SH-SY5Y (cell line): ENCODE data around the gene TNIK.

Experiments
- GATA2 ChIP-seq: IDR thresholded peaks from 2 replicates; pipeline ENCODE4 v1.6.1; 2011; ENCODE audit warnings: mild to moderate bottlenecking, low read depth, low read length
- GATA3 ChIP-seq: IDR thresholded peaks from 2 replicates; pipeline ENCODE4 v1.6.1; 2011; ENCODE audit warnings: low read depth, mild to moderate bottlenecking, low read length, moderate library complexity

GRCh38 chr3:171494457-171495109 is 34.4 kb upstream of the TNIK start:
- no peak for TF ChIP-seq GATA2
- no peak for TF ChIP-seq GATA3
